WTC11 (cell line): ENCODE measurements around the gene SNRPA1. TPM values are rescaled to one million over a fixed set of nuclear protein-coding genes. Genes with fewer than 3 reads are reported as not detected.
A peak's percentile ranks its signal among the peaks of the same experiment; 100 is the strongest.

ENCODE experiments used
- ATAC-seq: fragments of 200-7000 bp; cut with Tn5 transposase; 2 replicates; pipeline ENCODE4 v1.10.0; 2021; ENCODE audit warnings: mild to moderate bottlenecking, moderate library complexity
- CTCF ChIA-PET: fragments of 300-600 bp; sonication (Branson Sonifier 250); formaldehyde crosslinking; loops from one replicate; lab custom pipeline; 2021; ENCODE audit warnings: antibody characterized with exemption; lab: Charles Lee
- POLR2A ChIA-PET: fragments of 350-600 bp; sonication (Branson Sonifier 250); formaldehyde crosslinking; loops from one replicate; lab custom pipeline; 2021; ENCODE audit warnings: antibody characterized with exemption; lab: Charles Lee
- DNase-seq: peaks from one replicate; pipeline ENCODE4 v3.0.0; 2021; ENCODE audit warnings: low spot score
- H3K27ac Mint-ChIP-seq: 2 replicates; pipeline ENCODE4 v1.8.0; 2021; ENCODE audit warnings: mixed read lengths
- H3K27me3 Mint-ChIP-seq: 2 replicates; pipeline ENCODE4 v1.8.0; 2021; ENCODE audit warnings: low read depth, mild to moderate bottlenecking, moderate library complexity, mixed read lengths
- H3K36me3 Mint-ChIP-seq: 2 replicates; pipeline ENCODE4 v1.8.0; 2021; ENCODE audit warnings: mixed read lengths
- H3K4me1 Mint-ChIP-seq: 2 replicates; pipeline ENCODE4 v1.8.0; 2022; ENCODE audit warnings: mixed read lengths
- H3K4me3 Mint-ChIP-seq: 2 replicates; pipeline ENCODE4 v1.8.0; 2021; ENCODE audit warnings: mild to moderate bottlenecking, moderate library complexity, mixed read lengths
- H3K9me3 Mint-ChIP-seq: 2 replicates; pipeline ENCODE4 v1.8.0; 2021; ENCODE audit warnings: mixed read lengths
- CREB1 ChIP-seq: sonication (generic); formaldehyde crosslinking; IDR thresholded peaks from 2 replicates; pipeline ENCODE4 v1.8.0; 2023; ENCODE audit warnings: mild to moderate bottlenecking, missing genetic modification reagents
- EMX1 ChIP-seq: fragments of 250-450 bp; sonication (Bioruptor Pico); IDR thresholded peaks from 2 replicates; pipeline ENCODE4 v1.8.0; 2021; ENCODE audit warnings: mild to moderate bottlenecking
- GTF2I ChIP-seq: fragments of 250-450 bp; sonication (Bioruptor Pico); conservative IDR thresholded peaks from 2 replicates; pipeline ENCODE4 v1.4.0; 2021; ENCODE audit warnings: mild to moderate bottlenecking
- IRF2 ChIP-seq: sonication (generic); formaldehyde crosslinking; IDR thresholded peaks from 2 replicates; pipeline ENCODE4 v1.8.0; 2022; ENCODE audit warnings: low read depth, missing genetic modification reagents, borderline replicate concordance
- JUN ChIP-seq: sonication (generic); formaldehyde crosslinking; IDR thresholded peaks from 2 replicates; pipeline ENCODE4 v1.8.0; 2023; ENCODE audit warnings: mild to moderate bottlenecking, missing genetic modification reagents
- RELA ChIP-seq: sonication (generic); formaldehyde crosslinking; IDR thresholded peaks from 2 replicates; pipeline ENCODE4 v1.8.1; 2022; ENCODE audit warnings: missing genetic modification reagents, mild to moderate bottlenecking, borderline replicate concordance
- SMAD4 ChIP-seq: sonication (generic); formaldehyde crosslinking; IDR thresholded peaks from 2 replicates; pipeline ENCODE4 v1.8.0; 2022; ENCODE audit warnings: mild to moderate bottlenecking, missing genetic modification reagents
- TEAD1 ChIP-seq: sonication (generic); formaldehyde crosslinking; IDR thresholded peaks from 2 replicates; pipeline ENCODE4 v1.8.0; 2022; ENCODE audit warnings: mild to moderate bottlenecking, missing genetic modification reagents
- ZBTB21 ChIP-seq: sonication (generic); formaldehyde crosslinking; IDR thresholded peaks from 2 replicates; pipeline ENCODE4 v1.8.1; 2023; ENCODE audit warnings: mild to moderate bottlenecking, missing genetic modification reagents, borderline replicate concordance
- ZNF263 ChIP-seq: sonication (generic); formaldehyde crosslinking; IDR thresholded peaks from 2 replicates; pipeline ENCODE4 v1.8.1; 2022; ENCODE audit warnings: low read depth, mild to moderate bottlenecking, moderate library complexity, missing genetic modification reagents
- ZNF317 ChIP-seq: sonication (generic); formaldehyde crosslinking; IDR thresholded peaks from 2 replicates; pipeline ENCODE4 v1.8.1; 2023; ENCODE audit warnings: low read depth, mild to moderate bottlenecking, moderate library complexity, missing genetic modification reagents, borderline replicate concordance
- ZNF396 ChIP-seq: fragments of 250-450 bp; sonication (Bioruptor Pico); IDR thresholded peaks from 2 replicates; pipeline ENCODE4 v1.8.0; 2021; ENCODE audit warnings: mild to moderate bottlenecking, moderate library complexity, borderline replicate concordance
- ZNF416 ChIP-seq: fragments of 250-450 bp; sonication (Bioruptor Pico); IDR thresholded peaks from 2 replicates; pipeline ENCODE4 v1.9.0; 2021; ENCODE audit warnings: mild to moderate bottlenecking, inconsistent platforms
- ZNF423 ChIP-seq: fragments of 250-450 bp; sonication (Bioruptor Pico); IDR thresholded peaks from 2 replicates; pipeline ENCODE4 v2.1.2; 2022; ENCODE audit warnings: mild to moderate bottlenecking, moderate library complexity
- total RNA-seq: library from RNA; stranded (reverse); gene quantifications from 3 replicates; pipeline ENCODE4 v1.2.3, GENCODE V29; 2021
- TF ChIP-seq, protein P1 (sequence below): sonication (generic); formaldehyde crosslinking; IDR thresholded peaks from 2 replicates; pipeline ENCODE4 v1.8.1; 2023; ENCODE audit warnings: mild to moderate bottlenecking, missing genetic modification reagents, borderline replicate concordance
- TF ChIP-seq, protein P2 (sequence below): fragments of 250-450 bp; sonication (Bioruptor Pico); IDR thresholded peaks from 2 replicates; pipeline ENCODE4 v1.9.0; 2021; ENCODE audit warnings: moderate library complexity, mild to moderate bottlenecking, inconsistent platforms, borderline replicate concordance
- TF ChIP-seq, protein P3 (sequence below): sonication (generic); formaldehyde crosslinking; IDR thresholded peaks from 2 replicates; pipeline ENCODE4 v1.8.0; 2022; ENCODE audit warnings: missing genetic modification reagents
- TF ChIP-seq, protein P4 (sequence below): sonication (generic); formaldehyde crosslinking; IDR thresholded peaks from 2 replicates; pipeline ENCODE4 v1.8.1; 2022; ENCODE audit warnings: mild to moderate bottlenecking, missing genetic modification reagents, moderate library complexity, borderline replicate concordance
- TF ChIP-seq, protein P5 (sequence below): sonication (generic); formaldehyde crosslinking; IDR thresholded peaks from 2 replicates; pipeline ENCODE4 v1.8.0; 2022; ENCODE audit warnings: mild to moderate bottlenecking, missing genetic modification reagents
- TF ChIP-seq, protein P6 (sequence below): sonication (generic); formaldehyde crosslinking; IDR thresholded peaks from 2 replicates; pipeline ENCODE4 v1.8.0; 2022; ENCODE audit warnings: mild to moderate bottlenecking, missing genetic modification reagents

SNRPA1 gene
- total RNA-seq, 1 experiment from 2014 or later: 170 TPM

DNA sequence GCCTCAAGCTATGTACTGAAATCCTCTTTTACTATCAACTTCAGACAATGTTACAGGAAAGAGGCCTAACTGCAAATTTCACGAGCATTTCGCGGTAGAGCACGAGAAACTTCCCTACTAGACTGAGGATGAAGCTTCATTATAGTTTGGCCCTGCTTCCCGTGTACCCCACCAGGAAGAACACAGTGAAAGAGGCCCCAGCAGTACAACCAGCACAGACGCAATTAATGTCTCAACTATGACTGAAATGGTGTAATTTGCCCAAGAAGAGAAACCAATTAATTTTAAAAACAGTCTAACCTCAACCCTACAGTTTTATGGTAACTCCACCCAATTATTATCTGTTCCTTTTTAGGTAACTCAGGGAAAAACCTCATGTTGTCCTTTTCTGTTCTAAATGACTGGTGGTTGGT, 55.3 kb downstream of the SNRPA1 start (continued):
- no peak for TF ChIP-seq ZBTB21 (CRISPR knock-in tag)

DNA sequence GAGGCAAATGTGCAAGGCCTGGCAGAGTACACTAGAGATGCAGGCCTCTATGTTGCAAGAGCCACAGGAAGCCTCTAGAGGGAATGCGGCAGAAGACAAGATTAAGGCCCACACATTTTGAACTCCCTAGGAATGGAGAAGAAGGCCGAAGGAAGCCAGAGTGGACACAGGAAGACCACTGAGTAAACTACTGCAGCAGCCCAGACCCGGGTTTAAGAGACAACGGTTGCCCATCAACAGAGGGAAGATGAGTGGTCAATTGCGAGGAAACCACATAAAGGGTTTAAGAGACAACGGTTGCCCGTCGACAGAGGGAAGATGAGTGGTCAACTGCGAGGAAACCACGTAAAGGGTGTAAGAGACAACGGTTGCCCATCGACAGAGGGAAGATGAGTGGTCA, 57.8 kb downstream of the SNRPA1 start:
- Mint-ChIP-seq H3K4me3 (no peak overlapping the region), H3K36me3 (peaks cover 35% of the 10 kb centered on the region), H3K27me3 (no peaks in the 10 kb centered on the region), H3K9me3 (no peaks in the 10 kb centered on the region), H3K4me1 (peaks cover 52% of the 10 kb centered on the region), H3K27ac (no peak overlapping the region)
- CTCF ChIA-PET: interaction anchor here (0.6 to 1.0 kb wide), 3 partner anchors 257 to 604 kb away, joined by 4 to 5 read pairs (median 5); no protein-coding TSS in a partner anchor
- POLR2A ChIA-PET: interaction anchor here (0.6 kb wide), 1 partner anchor 17 kb away, joined by 3 read pairs; no protein-coding TSS in a partner anchor
- TF ChIP-seq ZNF263 (CRISPR knock-in tag): no peak
- TF ChIP-seq, protein P1, sequence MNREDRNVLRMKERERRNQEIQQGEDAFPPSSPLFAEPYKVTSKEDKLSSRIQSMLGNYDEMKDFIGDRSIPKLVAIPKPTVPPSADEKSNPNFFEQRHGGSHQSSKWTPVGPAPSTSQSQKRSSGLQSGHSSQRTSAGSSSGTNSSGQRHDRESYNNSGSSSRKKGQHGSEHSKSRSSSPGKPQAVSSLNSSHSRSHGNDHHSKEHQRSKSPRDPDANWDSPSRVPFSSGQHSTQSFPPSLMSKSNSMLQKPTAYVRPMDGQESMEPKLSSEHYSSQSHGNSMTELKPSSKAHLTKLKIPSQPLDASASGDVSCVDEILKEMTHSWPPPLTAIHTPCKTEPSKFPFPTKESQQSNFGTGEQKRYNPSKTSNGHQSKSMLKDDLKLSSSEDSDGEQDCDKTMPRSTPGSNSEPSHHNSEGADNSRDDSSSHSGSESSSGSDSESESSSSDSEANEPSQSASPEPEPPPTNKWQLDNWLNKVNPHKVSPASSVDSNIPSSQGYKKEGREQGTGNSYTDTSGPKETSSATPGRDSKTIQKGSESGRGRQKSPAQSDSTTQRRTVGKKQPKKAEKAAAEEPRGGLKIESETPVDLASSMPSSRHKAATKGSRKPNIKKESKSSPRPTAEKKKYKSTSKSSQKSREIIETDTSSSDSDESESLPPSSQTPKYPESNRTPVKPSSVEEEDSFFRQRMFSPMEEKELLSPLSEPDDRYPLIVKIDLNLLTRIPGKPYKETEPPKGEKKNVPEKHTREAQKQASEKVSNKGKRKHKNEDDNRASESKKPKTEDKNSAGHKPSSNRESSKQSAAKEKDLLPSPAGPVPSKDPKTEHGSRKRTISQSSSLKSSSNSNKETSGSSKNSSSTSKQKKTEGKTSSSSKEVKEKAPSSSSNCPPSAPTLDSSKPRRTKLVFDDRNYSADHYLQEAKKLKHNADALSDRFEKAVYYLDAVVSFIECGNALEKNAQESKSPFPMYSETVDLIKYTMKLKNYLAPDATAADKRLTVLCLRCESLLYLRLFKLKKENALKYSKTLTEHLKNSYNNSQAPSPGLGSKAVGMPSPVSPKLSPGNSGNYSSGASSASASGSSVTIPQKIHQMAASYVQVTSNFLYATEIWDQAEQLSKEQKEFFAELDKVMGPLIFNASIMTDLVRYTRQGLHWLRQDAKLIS (CRISPR knock-in tag): no peak
- TF ChIP-seq ZNF396 (CRISPR knock-in tag): no peak
- TF ChIP-seq, protein P2, sequence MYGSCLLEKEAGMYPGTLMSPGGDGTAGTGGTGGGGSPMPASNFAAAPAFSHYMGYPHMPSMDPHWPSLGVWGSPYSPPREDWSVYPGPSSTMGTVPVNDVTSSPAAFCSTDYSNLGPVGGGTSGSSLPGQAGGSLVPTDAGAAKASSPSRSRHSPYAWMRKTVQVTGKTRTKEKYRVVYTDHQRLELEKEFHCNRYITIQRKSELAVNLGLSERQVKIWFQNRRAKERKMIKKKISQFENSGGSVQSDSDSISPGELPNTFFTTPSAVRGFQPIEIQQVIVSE (CRISPR knock-in tag): no peak
- no peak for TF ChIP-seq SMAD4 (CRISPR knock-in tag)
- TF ChIP-seq, protein P3, sequence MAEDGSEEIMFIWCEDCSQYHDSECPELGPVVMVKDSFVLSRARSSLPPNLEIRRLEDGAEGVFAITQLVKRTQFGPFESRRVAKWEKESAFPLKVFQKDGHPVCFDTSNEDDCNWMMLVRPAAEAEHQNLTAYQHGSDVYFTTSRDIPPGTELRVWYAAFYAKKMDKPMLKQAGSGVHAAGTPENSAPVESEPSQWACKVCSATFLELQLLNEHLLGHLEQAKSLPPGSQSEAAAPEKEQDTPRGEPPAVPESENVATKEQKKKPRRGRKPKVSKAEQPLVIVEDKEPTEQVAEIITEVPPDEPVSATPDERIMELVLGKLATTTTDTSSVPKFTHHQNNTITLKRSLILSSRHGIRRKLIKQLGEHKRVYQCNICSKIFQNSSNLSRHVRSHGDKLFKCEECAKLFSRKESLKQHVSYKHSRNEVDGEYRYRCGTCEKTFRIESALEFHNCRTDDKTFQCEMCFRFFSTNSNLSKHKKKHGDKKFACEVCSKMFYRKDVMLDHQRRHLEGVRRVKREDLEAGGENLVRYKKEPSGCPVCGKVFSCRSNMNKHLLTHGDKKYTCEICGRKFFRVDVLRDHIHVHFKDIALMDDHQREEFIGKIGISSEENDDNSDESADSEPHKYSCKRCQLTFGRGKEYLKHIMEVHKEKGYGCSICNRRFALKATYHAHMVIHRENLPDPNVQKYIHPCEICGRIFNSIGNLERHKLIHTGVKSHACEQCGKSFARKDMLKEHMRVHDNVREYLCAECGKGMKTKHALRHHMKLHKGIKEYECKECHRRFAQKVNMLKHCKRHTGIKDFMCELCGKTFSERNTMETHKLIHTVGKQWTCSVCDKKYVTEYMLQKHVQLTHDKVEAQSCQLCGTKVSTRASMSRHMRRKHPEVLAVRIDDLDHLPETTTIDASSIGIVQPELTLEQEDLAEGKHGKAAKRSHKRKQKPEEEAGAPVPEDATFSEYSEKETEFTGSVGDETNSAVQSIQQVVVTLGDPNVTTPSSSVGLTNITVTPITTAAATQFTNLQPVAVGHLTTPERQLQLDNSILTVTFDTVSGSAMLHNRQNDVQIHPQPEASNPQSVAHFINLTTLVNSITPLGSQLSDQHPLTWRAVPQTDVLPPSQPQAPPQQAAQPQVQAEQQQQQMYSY (CRISPR knock-in tag): no peak
- TF ChIP-seq, protein P4, sequence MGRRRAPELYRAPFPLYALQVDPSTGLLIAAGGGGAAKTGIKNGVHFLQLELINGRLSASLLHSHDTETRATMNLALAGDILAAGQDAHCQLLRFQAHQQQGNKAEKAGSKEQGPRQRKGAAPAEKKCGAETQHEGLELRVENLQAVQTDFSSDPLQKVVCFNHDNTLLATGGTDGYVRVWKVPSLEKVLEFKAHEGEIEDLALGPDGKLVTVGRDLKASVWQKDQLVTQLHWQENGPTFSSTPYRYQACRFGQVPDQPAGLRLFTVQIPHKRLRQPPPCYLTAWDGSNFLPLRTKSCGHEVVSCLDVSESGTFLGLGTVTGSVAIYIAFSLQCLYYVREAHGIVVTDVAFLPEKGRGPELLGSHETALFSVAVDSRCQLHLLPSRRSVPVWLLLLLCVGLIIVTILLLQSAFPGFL (CRISPR knock-in tag): no peak
- no peak for TF ChIP-seq EMX1 (CRISPR knock-in tag)
- no peak for TF ChIP-seq ZNF317 (CRISPR knock-in tag)
- no peak for TF ChIP-seq TEAD1
- DNase-seq (no peak), ATAC-seq (no peak)

DNA sequence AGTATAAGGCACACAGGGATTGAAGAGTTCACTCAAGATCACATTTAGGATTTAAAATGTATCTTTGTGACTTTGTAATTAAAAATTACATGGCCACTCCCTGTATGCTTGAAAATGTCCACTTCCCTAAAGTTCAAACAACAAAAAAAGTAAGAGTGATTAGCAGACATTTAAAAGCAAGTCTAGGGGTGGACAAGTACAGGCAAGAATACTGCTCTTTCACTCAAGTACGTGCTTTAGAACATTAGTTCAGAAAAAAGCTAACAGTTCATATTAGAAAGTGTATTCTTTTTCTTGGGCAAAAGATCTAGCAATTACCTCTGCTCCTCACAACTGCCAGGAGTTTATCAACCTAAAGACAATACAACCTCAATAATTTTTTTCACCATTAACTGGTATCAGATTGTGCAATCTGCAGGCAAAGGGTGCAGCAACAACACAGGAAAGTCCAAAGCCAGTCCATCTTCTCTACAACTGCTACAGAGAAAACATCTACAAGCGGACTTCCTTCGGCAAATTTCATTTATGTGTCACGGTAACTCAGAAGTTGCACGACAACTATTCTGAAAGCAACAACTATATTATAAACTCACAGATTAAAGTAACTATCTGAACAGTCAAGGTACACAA, 61.3 kb downstream of the SNRPA1 start:
- DNase-seq: no peak
- no peaks in the 10 kb centered on the region for H3K9me3 Mint-ChIP-seq
- peak overlapping the region; percentile 91 for H3K27ac Mint-ChIP-seq
- H3K4me1 Mint-ChIP-seq: peaks cover 33% of the 10 kb centered on the region
- TF ChIP-seq IRF2 (CRISPR knock-in tag): no peak
- TF ChIP-seq, protein P5, sequence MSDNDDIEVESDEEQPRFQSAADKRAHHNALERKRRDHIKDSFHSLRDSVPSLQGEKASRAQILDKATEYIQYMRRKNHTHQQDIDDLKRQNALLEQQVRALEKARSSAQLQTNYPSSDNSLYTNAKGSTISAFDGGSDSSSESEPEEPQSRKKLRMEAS (CRISPR knock-in tag): no peak
- TF ChIP-seq ZNF416 (CRISPR knock-in tag): no peak
- TF ChIP-seq JUN (CRISPR knock-in tag): no peak
- no peak for TF ChIP-seq CREB1 (CRISPR knock-in tag)
- TF ChIP-seq ZNF423 (CRISPR knock-in tag): no peak
- TF ChIP-seq, protein P6, sequence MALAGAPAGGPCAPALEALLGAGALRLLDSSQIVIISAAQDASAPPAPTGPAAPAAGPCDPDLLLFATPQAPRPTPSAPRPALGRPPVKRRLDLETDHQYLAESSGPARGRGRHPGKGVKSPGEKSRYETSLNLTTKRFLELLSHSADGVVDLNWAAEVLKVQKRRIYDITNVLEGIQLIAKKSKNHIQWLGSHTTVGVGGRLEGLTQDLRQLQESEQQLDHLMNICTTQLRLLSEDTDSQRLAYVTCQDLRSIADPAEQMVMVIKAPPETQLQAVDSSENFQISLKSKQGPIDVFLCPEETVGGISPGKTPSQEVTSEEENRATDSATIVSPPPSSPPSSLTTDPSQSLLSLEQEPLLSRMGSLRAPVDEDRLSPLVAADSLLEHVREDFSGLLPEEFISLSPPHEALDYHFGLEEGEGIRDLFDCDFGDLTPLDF: no peak
- TF ChIP-seq RELA (CRISPR knock-in tag): no peak
- TF ChIP-seq GTF2I (CRISPR knock-in tag): no peak
- no peaks in the 10 kb centered on the region for H3K27me3 Mint-ChIP-seq
- no peak for ATAC-seq
- H3K4me3 Mint-ChIP-seq: no peak overlapping the region
- ChIA-PET POLR2A (no interaction called here), CTCF (no interaction called here)
- H3K36me3 Mint-ChIP-seq: peaks cover 52% of the 10 kb centered on the region
